IMR-90 (cell line): ENCODE data around the gene XPR1. TPM values are rescaled to one million over a fixed set of nuclear protein-coding genes. Genes with fewer than 3 reads are reported as not detected.

Source experiments
- ATAC-seq: fragments of 200-7000 bp; cut with Tn5 transposase; 2 replicates; pipeline ENCODE4 v1.9.1; 2020; ENCODE audit warnings: low read depth, mild to moderate bottlenecking, moderate library complexity
- BruUV-seq: library from RNA; stranded (reverse); fragments of 400-500 nt; replicated peaks from 2 replicates; lab custom pipeline; 2021; lab: Mats Ljungman, UMichigan
- CTCF ChIA-PET: fragments of 300-600 bp; formaldehyde crosslinking; extraction: SDS; loops from one replicate; lab custom pipeline; 2021; ENCODE audit warnings: antibody characterized with exemption; lab: Yijun Ruan, JAX
- POLR2A ChIA-PET: fragments of 300-600 bp; sonication (Branson Sonifier 250); formaldehyde crosslinking; loops from one replicate; lab custom pipeline; 2022; ENCODE audit warnings: antibody characterized with exemption; ENCODE audit not compliant: unreplicated experiment; lab: Charles Lee
- DNase-seq: peaks from one replicate; pipeline ENCODE4 v3.0.0; 2013
- H2AFZ ChIP-seq: replicated peaks from 2 replicates; pipeline ENCODE3; 2013; ENCODE audit warnings: low read length, mild to moderate bottlenecking; ENCODE audit not compliant: poor library complexity
- H2AK5ac ChIP-seq: 2 replicates; pipeline ENCODE4 v1.6.1; 2013; ENCODE audit warnings: low read depth, low read length, inconsistent platforms
- H2AK9ac ChIP-seq: replicated peaks from 2 replicates; pipeline ENCODE3; 2013; ENCODE audit warnings: mild to moderate bottlenecking, low read depth, low read length, moderate library complexity; ENCODE audit not compliant: poor library complexity
- H2BK120ac ChIP-seq: 2 replicates; pipeline ENCODE4 v1.6.1; 2013; ENCODE audit warnings: low read depth, low read length, inconsistent platforms
- H2BK15ac ChIP-seq: 3 replicates; pipeline ENCODE4 v1.6.1; 2013; ENCODE audit warnings: low read depth, low read length, inconsistent platforms
- H2BK20ac ChIP-seq: 2 replicates; pipeline ENCODE4 v1.6.1; 2013; ENCODE audit warnings: low read depth, mild to moderate bottlenecking, inconsistent platforms, low read length, moderate library complexity
- H2BK5ac ChIP-seq: 2 replicates; pipeline ENCODE4 v1.6.1; 2013; ENCODE audit warnings: mild to moderate bottlenecking, low read depth, low read length, inconsistent platforms; ENCODE audit not compliant: poor library complexity, severe bottlenecking
- H3K14ac ChIP-seq: replicated peaks from 2 replicates; pipeline ENCODE4 v1.6.1; 2013; ENCODE audit warnings: low read depth, low read length, inconsistent platforms
- H3K18ac ChIP-seq: 2 replicates; pipeline ENCODE4 v1.6.1; 2013; ENCODE audit warnings: low read depth, low read length, control low read depth
- H3K23ac ChIP-seq: 2 replicates; pipeline ENCODE4 v1.6.1; 2013; ENCODE audit warnings: low read depth, low read length, inconsistent platforms
- H3K27ac ChIP-seq: 2 replicates; pipeline ENCODE4 v1.5.1; 2013; ENCODE audit warnings: mild to moderate bottlenecking, control low read depth, low read length; ENCODE audit not compliant: insufficient read depth
- H3K27me3 ChIP-seq: 2 replicates; pipeline ENCODE4 v1.6.1; 2013; ENCODE audit warnings: low read length; ENCODE audit not compliant: control insufficient read depth, insufficient read depth
- H3K36me3 ChIP-seq: 2 replicates; pipeline ENCODE4 v1.6.1; 2013; ENCODE audit warnings: low read length, mixed read lengths; ENCODE audit not compliant: control insufficient read depth, insufficient read depth
- H3K4ac ChIP-seq: 2 replicates; pipeline ENCODE4 v1.6.1; 2013; ENCODE audit warnings: low read depth, low read length, inconsistent platforms
- H3K4me1 ChIP-seq: 2 replicates; pipeline ENCODE4 v1.6.1; 2013; ENCODE audit warnings: low read length, mixed read lengths; ENCODE audit not compliant: control insufficient read depth, insufficient read depth
- H3K4me2 ChIP-seq: 2 replicates; pipeline ENCODE4 v1.6.1; 2013; ENCODE audit warnings: low read depth, mild to moderate bottlenecking, control low read depth, low read length, moderate library complexity
- H3K4me3 ChIP-seq: 2 replicates; pipeline ENCODE4 v1.5.1; 2013; ENCODE audit warnings: low read depth, mild to moderate bottlenecking, control low read depth, low read length, moderate library complexity; ENCODE audit not compliant: insufficient read depth
- H3K56ac ChIP-seq: 2 replicates; pipeline ENCODE4 v1.6.1; 2013; ENCODE audit warnings: low read length, inconsistent platforms; ENCODE audit not compliant: insufficient read depth; ENCODE audit errors: extremely low read depth
- H3K79me1 ChIP-seq, 2 experiments: 2 replicates each; pipeline ENCODE4 v1.6.1; 2013; ENCODE audit warnings: low read length in 2 of 2, inconsistent platforms in 1 of 2, low read depth in 1 of 2
- H3K9ac ChIP-seq: 2 replicates; pipeline ENCODE4 v1.6.1; 2013; ENCODE audit warnings: low read depth, low read length, control low read depth
- H3K9me1 ChIP-seq: 2 replicates; pipeline ENCODE4 v1.6.1; 2013; ENCODE audit warnings: low read length, inconsistent platforms; ENCODE audit not compliant: insufficient read depth
- H3K9me3 ChIP-seq: 2 replicates; pipeline ENCODE4 v1.6.1; 2013; ENCODE audit warnings: low read length; ENCODE audit not compliant: control insufficient read depth, insufficient read depth
- H4K20me1 ChIP-seq: 2 replicates; pipeline ENCODE4 v1.6.1; 2013; ENCODE audit warnings: low read length, inconsistent platforms; ENCODE audit not compliant: insufficient read depth
- H4K5ac ChIP-seq: 2 replicates; pipeline ENCODE4 v1.6.1; 2013; ENCODE audit warnings: mild to moderate bottlenecking, low read depth, low read length, control low read depth
- H4K8ac ChIP-seq, 2 experiments: 2 replicates each; pipeline ENCODE4 v1.6.1; 2013; ENCODE audit warnings: low read depth in 2 of 2, low read length in 2 of 2, control low read depth in 1 of 2, inconsistent platforms in 1 of 2
- H4K91ac ChIP-seq: 2 replicates; pipeline ENCODE4 v1.6.1; 2013; ENCODE audit warnings: low read depth, low read length, inconsistent platforms; ENCODE audit not compliant: insufficient read depth
- MAFK ChIP-seq: IDR thresholded peaks from 2 replicates; pipeline ENCODE4 v1.6.1; 2012; ENCODE audit warnings: low read depth, low read length, improper control_type of control experiment
- MXI1 ChIP-seq: IDR thresholded peaks from 2 replicates; pipeline ENCODE4 v1.6.1; 2012; ENCODE audit warnings: low read depth, mild to moderate bottlenecking, low read length, moderate library complexity, borderline replicate concordance
- WGBS, 2 experiments: methylation state at CpG; one replicate each; pipeline versions ENCODE4 v1.1.5 to v1.1.7; 2013; ENCODE audit warnings: missing lambda C conversion rate in 2 of 2; ENCODE audit not compliant: insufficient read length in 1 of 2; ENCODE audit errors: extremely low coverage in 2 of 2; 5-methylcytosine and 5-hydroxymethylcytosine counted together
- dilution Hi-C: fragments of 300-500 bp; cut with HindIII; formaldehyde crosslinking; loops from one replicate; pipeline ENCODE4 v1.14.3; 2018; ENCODE audit warnings: low sequenced_read_pairs; ENCODE audit not compliant: unreplicated experiment
- in situ Hi-C: fragments of 300-500 bp; cut with MboI; formaldehyde crosslinking; loops from 3 replicates; pipeline ENCODE4 v1.14.3; 2019; ENCODE audit warnings: low sequenced_read_pairs, inconsistent platforms, mixed read lengths
- intact Hi-C: fragments of 100-400 bp; cut with micrococcal nuclease; formaldehyde crosslinking; loops from 2 replicates; pipeline ENCODE4 v1.10.0; 2022
- polyA plus RNA-seq, 3 experiments: library from polyadenylated mRNA; depleted of rRNA; stranded (reverse); fragments of >200 nt; gene quantifications; 2 replicates each; pipeline ENCODE4 v1.2.3, GENCODE V29; 2012; ENCODE audit warnings: low replicate concordance in 1 of 3
- total RNA-seq: library from RNA; depleted of rRNA; stranded (reverse); fragments of >200 nt; gene quantifications from 2 replicates; pipeline ENCODE4 v1.2.3, GENCODE V29; 2012

Gene XPR1
- total and polyA plus RNA-seq, 2 of the 4 experiments (the other 2 are of a cell fraction): 11.8 to 25.1 TPM

- Histone ChIP-seq H2BK5ac (no peak overlapping the region), H3K4ac (no peak overlapping the region), H3K4me3 (no peak overlapping the region), H2AK5ac (no peak overlapping the region), H2BK15ac (no peak overlapping the region), H2BK20ac (no peak overlapping the region), H2AFZ (no peak overlapping the region), H4K8ac (no peak overlapping the region), H3K27ac (no peak overlapping the region), H3K36me3 (no peaks in the 10 kb centered on the region), H3K18ac (no peak overlapping the region), H2BK120ac (no peak overlapping the region), H4K91ac (no peak overlapping the region), H3K4me1 (no peaks in the 10 kb centered on the region; the same call in 1 of the 2 replicates), H3K14ac (no peak overlapping the region), H3K4me2 (no peak overlapping the region), H3K9ac (no peak overlapping the region), H3K56ac (no peak overlapping the region), H3K23ac (no peak overlapping the region), H3K79me1 (no peaks in the 10 kb centered on the region), H4K5ac (no peak overlapping the region), H3K9me1 (no peaks in the 10 kb centered on the region; the same call in 1 of the 2 replicates), H3K27me3 (no peaks in the 10 kb centered on the region), H4K20me1 (no peaks in the 10 kb centered on the region), H3K9me3 (no peaks in the 10 kb centered on the region), H2AK9ac (no peak overlapping the region)
- POLR2A ChIA-PET: no interaction called here
- CTCF ChIA-PET: no interaction called here
- 75% methylated on average over 1 of the region's 1 CpG; no CpG with 5 or more reads in 1 of the 2 experiments for WGBS, 2 experiments
- ATAC-seq: no peak
- DNase-seq: no peak
- intact Hi-C loops (no loop called here), dilution Hi-C loops (no loop called here), in situ Hi-C loops (loop anchor here (5.0 to 10.0 kb wide), 2 partner anchors 89 to 228 kb away; no protein-coding TSS in a partner anchor)
- TF ChIP-seq MXI1: no peak
- TF ChIP-seq MAFK: 0 out of 2 replicates have a peak, but pooled peaks have one; percentile 13
- BruUV-seq: no TSS peak
Measured at GRCh38 chr1:180626711-180627110, 5.1 kb upstream of the XPR1 start.
